ENCODE data around the gene ARHGEF19. TPM values are rescaled to one million over a fixed set of nuclear protein-coding genes. Genes with fewer than 3 reads are reported as not detected.

The ARHGEF19 gene
- total and polyA plus RNA-seq, 2 of the 4 experiments (the other 2 are of a cell fraction): 4.5 to 16.8 TPM

DNA sequence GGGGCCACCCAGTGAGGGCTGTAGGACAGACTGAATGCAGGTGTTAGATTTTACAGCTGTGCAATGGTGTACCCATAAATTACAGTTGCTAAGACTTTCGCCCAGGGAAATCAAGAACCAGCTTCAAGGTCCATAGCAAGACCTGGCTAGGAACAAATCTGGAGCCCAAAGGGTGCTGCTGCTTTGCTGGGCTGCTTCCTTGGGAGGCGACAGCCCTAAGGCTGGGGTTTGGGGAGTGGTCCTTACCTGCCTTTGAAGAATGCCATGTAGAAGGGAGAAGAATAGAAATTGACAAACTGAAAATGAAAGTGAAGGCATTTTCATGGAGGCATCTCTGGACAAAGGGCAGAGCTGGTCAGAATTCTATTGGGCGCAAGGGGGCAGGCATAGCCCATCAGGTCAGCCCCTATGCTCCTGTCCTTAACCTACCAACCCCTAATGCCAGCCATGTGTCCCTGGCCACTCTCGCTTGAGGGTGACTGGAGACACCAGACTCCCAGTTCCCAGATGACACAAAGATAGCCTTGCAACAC is 7.6 kb upstream of the ARHGEF19 start:
- H3K56ac ChIP-seq (ENCODE audit: extremely low read depth, insufficient read depth, low read length): no peak overlapping the region
- H2AK9ac ChIP-seq (replicated peaks; ENCODE audit: low read depth, low read length, poor library complexity): peak overlapping the region; percentile 42
- H3K14ac ChIP-seq (replicated peaks; ENCODE audit: low read depth, low read length): no peak overlapping the region
- H4K20me1 ChIP-seq (ENCODE audit: insufficient read depth, low read length): no peaks in the 10 kb centered on the region
- no peak overlapping the region for H3K18ac ChIP-seq (ENCODE audit: low read depth, low read length)
- H3K9me3 ChIP-seq (ENCODE audit: control insufficient read depth, insufficient read depth, low read length): no peaks in the 10 kb centered on the region
- no peak overlapping the region for H3K23ac ChIP-seq (ENCODE audit: low read depth, low read length)
- no peak overlapping the region for H2BK120ac ChIP-seq (ENCODE audit: low read depth, low read length)
- DNase-seq (no peak), ATAC-seq (ENCODE audit: low read depth) (no peak)
- peak overlapping the region; percentile 36; the same call in 1 of the 2 replicates for H4K5ac ChIP-seq (ENCODE audit: low read depth, low read length)
- no peak overlapping the region for H3K4ac ChIP-seq (ENCODE audit: low read depth, low read length)
- H2BK20ac ChIP-seq (ENCODE audit: low read depth, low read length): no peak overlapping the region
- H4K8ac ChIP-seq (ENCODE audit: low read depth in 2 of 2, low read length in 2 of 2): no peak overlapping the region
- in situ Hi-C loops (cut with MboI; ENCODE audit: low sequenced_read_pairs): no loop called here
- no peaks in the 10 kb centered on the region for H3K4me1 ChIP-seq (ENCODE audit: control insufficient read depth, insufficient read depth, low read length)
- peak overlapping the region; percentile 36; the same call in 1 of the 2 replicates for H3K4me2 ChIP-seq (ENCODE audit: low read depth, low read length)
- H3K4me3 ChIP-seq (ENCODE audit: insufficient read depth, low read depth, low read length): no peak overlapping the region
- dilution Hi-C loops (cut with HindIII; ENCODE audit: low sequenced_read_pairs, unreplicated experiment): no loop called here
- TF ChIP-seq, protein P1, sequence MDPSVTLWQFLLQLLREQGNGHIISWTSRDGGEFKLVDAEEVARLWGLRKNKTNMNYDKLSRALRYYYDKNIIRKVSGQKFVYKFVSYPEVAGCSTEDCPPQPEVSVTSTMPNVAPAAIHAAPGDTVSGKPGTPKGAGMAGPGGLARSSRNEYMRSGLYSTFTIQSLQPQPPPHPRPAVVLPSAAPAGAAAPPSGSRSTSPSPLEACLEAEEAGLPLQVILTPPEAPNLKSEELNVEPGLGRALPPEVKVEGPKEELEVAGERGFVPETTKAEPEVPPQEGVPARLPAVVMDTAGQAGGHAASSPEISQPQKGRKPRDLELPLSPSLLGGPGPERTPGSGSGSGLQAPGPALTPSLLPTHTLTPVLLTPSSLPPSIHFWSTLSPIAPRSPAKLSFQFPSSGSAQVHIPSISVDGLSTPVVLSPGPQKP (IDR thresholded peaks at IDR 0.05; ENCODE audit: borderline replicate concordance, low read depth, low read length): no peak
- TF ChIP-seq, protein P2, sequence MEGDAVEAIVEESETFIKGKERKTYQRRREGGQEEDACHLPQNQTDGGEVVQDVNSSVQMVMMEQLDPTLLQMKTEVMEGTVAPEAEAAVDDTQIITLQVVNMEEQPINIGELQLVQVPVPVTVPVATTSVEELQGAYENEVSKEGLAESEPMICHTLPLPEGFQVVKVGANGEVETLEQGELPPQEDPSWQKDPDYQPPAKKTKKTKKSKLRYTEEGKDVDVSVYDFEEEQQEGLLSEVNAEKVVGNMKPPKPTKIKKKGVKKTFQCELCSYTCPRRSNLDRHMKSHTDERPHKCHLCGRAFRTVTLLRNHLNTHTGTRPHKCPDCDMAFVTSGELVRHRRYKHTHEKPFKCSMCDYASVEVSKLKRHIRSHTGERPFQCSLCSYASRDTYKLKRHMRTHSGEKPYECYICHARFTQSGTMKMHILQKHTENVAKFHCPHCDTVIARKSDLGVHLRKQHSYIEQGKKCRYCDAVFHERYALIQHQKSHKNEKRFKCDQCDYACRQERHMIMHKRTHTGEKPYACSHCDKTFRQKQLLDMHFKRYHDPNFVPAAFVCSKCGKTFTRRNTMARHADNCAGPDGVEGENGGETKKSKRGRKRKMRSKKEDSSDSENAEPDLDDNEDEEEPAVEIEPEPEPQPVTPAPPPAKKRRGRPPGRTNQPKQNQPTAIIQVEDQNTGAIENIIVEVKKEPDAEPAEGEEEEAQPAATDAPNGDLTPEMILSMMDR (conservative IDR thresholded peaks at IDR 0.05; ENCODE audit: low read depth, low read length): no peak
- TF ChIP-seq CHD1 (IDR thresholded peaks at IDR 0.05; ENCODE audit: low read depth, low read length) (no peak), POLR2A (IDR thresholded peaks at IDR 0.05; ENCODE audit: low read depth, low read length) (no peak), FOS (IDR thresholded peaks at IDR 0.05; ENCODE audit: low read depth, low read length) (no peak), MXI1 (IDR thresholded peaks at IDR 0.05; ENCODE audit: borderline replicate concordance, low read depth, low read length) (no peak), SMC3 (IDR thresholded peaks at IDR 0.05; ENCODE audit: low read depth, low read length) (no peak), MAZ (IDR thresholded peaks at IDR 0.05; ENCODE audit: borderline replicate concordance, low read depth, low read length) (no peak), BHLHE40 (IDR thresholded peaks at IDR 0.05; ENCODE audit: low read depth, low read length) (no peak), RAD21 (IDR thresholded peaks at IDR 0.05; ENCODE audit: low read length) (no peak), NFE2L2 (IDR thresholded peaks at IDR 0.05; ENCODE audit: low read depth, low read length) (no peak), RCOR1 (IDR thresholded peaks at IDR 0.05; ENCODE audit: insufficient replicate concordance, low read length) (no peak), CEBPB (IDR thresholded peaks at IDR 0.05; ENCODE audit: low read depth, low read length) (no peak), RFX5 (IDR thresholded peaks at IDR 0.05; ENCODE audit: low read depth, low read length) (no peak)
- TF ChIP-seq, protein P3, sequence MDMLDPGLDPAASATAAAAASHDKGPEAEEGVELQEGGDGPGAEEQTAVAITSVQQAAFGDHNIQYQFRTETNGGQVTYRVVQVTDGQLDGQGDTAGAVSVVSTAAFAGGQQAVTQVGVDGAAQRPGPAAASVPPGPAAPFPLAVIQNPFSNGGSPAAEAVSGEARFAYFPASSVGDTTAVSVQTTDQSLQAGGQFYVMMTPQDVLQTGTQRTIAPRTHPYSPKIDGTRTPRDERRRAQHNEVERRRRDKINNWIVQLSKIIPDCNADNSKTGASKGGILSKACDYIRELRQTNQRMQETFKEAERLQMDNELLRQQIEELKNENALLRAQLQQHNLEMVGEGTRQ (IDR thresholded peaks at IDR 0.05; ENCODE audit: low read depth, low read length): no peak
- H2BK15ac ChIP-seq (ENCODE audit: low read depth, low read length): no peak overlapping the region
- no peak overlapping the region for H3K9ac ChIP-seq (ENCODE audit: low read depth, low read length)
- no peaks in the 10 kb centered on the region for H3K79me1 ChIP-seq (ENCODE audit: low read depth in 1 of 2, low read length in 2 of 2)
- H3K27ac ChIP-seq (ENCODE audit: insufficient read depth, low read length): no peak overlapping the region
- 0 out of 2 replicates have a peak, but pooled peaks cover 5% of the 10 kb centered on the region for H3K9me1 ChIP-seq (ENCODE audit: insufficient read depth, low read length)
- H3K27me3 ChIP-seq (ENCODE audit: control insufficient read depth, insufficient read depth, low read length): peaks cover 4% of the 10 kb centered on the region; the same call in 1 of the 2 replicates
- no TSS peak for BruUV-seq (replicated peaks)
- WGBS, 2 experiments (ENCODE audit: extremely low coverage in 2 of 2, insufficient read length in 1 of 2): no CpG with 5 or more reads among the region's 4 CpGs
- intact Hi-C loops (cut with micrococcal nuclease): no loop called here
- ChIA-PET CTCF (interaction anchor here (0.5 to 0.7 kb wide), 2 partner anchors 12 to 69 kb away, joined by 3 read pairs; no protein-coding TSS in a partner anchor), POLR2A (ENCODE audit: unreplicated experiment) (no interaction called here)
- H2AFZ ChIP-seq (replicated peaks; ENCODE audit: low read length, poor library complexity): peak overlapping the region; percentile 75
- H2AK5ac ChIP-seq (ENCODE audit: low read depth, low read length): no peak overlapping the region
- H2BK5ac ChIP-seq (ENCODE audit: low read depth, low read length, poor library complexity, severe bottlenecking): no peak overlapping the region
- no peaks in the 10 kb centered on the region for H3K36me3 ChIP-seq (ENCODE audit: control insufficient read depth, insufficient read depth, low read length)
- no peak overlapping the region for H4K91ac ChIP-seq (ENCODE audit: insufficient read depth, low read depth, low read length)
